Thyroid gland (tissue), 4 donors: Measurements from ENCODE around the gene ID2.

Experiments
- CTCF ChIP-seq, 6 experiments: fragments of 200-600 bp in 3 of 6; fragments of 450-650 bp in 3 of 6; sonication (generic) in 3 of 6; IDR thresholded peaks; one replicate each; pipeline ENCODE4 v1.5.1; 2016 to 2019; ENCODE audit warnings: antibody characterized with exemption in 6 of 6, mild to moderate bottlenecking in 2 of 6, inconsistent platforms in 1 of 6, moderate library complexity in 1 of 6
- POLR2A ChIP-seq, 2 donors: fragments of 450-650 bp; IDR thresholded peaks; one replicate each; pipeline ENCODE4 v1.6.1; 2017; ENCODE audit warnings: antibody characterized with exemption in 2 of 2, mild to moderate bottlenecking in 2 of 2, moderate library complexity in 1 of 2

- no peak for TF ChIP-seq POLR2A (IDR thresholded peaks at IDR 0.05)
- no peak for TF ChIP-seq CTCF (IDR thresholded peaks at IDR 0.05)
Measured at GRCh38 chr2:8662239-8662879, 19.5 kb upstream of the ID2 start.
